NB4 (cell line): ENCODE data around the gene RAB11A.

Experiments used
- DNase-seq: peaks from one replicate; pipeline ENCODE4 v3.0.0; 2010; ENCODE audit warnings: low read depth
- H3K4me3 ChIP-seq: one replicate; pipeline ENCODE4 v1.5.1; 2011; ENCODE audit warnings: mild to moderate bottlenecking, low read depth, low read length, moderate library complexity
- CTCF ChIP-seq: IDR thresholded peaks from one replicate; pipeline ENCODE4 v1.5.1; 2012; ENCODE audit warnings: low read depth, low read length
- MAX ChIP-seq: IDR thresholded peaks from 2 replicates; pipeline ENCODE4 v1.6.1; 2011; ENCODE audit warnings: low read depth, low read length
- MYC ChIP-seq: IDR thresholded peaks from 2 replicates; pipeline ENCODE4 v1.6.1; 2011; ENCODE audit warnings: low read depth, low read length
- POLR2A ChIP-seq: IDR thresholded peaks from 2 replicates; pipeline ENCODE4 v1.6.1; 2011; ENCODE audit warnings: mild to moderate bottlenecking; ENCODE audit not compliant: insufficient read length; ENCODE audit errors: extremely low read depth

The RAB11A gene

GRCh38 chr15:65833501-65834205 lies 35.6 kb upstream of the RAB11A start:
- H3K4me3 ChIP-seq, result no peak overlapping the region
- DNase-seq, result no peak
- TF ChIP-seq CTCF (no peak), MAX (no peak), POLR2A (no peak), MYC (no peak)

GRCh38 chr15:65834603-65835282 lies 34.5 kb upstream of the RAB11A start:
- H3K4me3 ChIP-seq, result no peak overlapping the region
- TF ChIP-seq MYC (no peak), MAX (no peak), POLR2A (no peak), CTCF (no peak)
- no peak for DNase-seq

- no peak overlapping the region for H3K4me3 ChIP-seq
- DNase-seq, result no peak
- TF ChIP-seq MAX (no peak), POLR2A (no peak), MYC (no peak), CTCF (no peak)
These were observed 33.8 kb upstream of the RAB11A start for GRCh38 chr15:65835447-65835846.

- no peak for TF ChIP-seq MAX
- no peak for TF ChIP-seq POLR2A
- no peak for TF ChIP-seq MYC
- TF ChIP-seq CTCF, result peak; percentile 40
- DNase-seq, result no peak
These were observed 32.6 kb upstream of the RAB11A start for GRCh38 chr15:65836665-65837064.

GRCh38 chr15:65837301-65838294 lies 31.7 kb upstream of the RAB11A start:
- TF ChIP-seq MYC (no peak), CTCF (no peak), POLR2A (no peak), MAX (no peak)
- DNase-seq, result peak; percentile 47
- H3K4me3 ChIP-seq, result no peak overlapping the region

More at GRCh38 chr15:65836665-65837064, 32.6 kb upstream of the RAB11A start:
- no peak overlapping the region for H3K4me3 ChIP-seq
